HEK293T (cell line): ENCODE results near the gene SLC22A12.

ENCODE experiments used
- ARNT ChIP-seq: fragments of 450-650 bp; IDR thresholded peaks from 2 replicates; pipeline ENCODE4 v1.6.1; 2017; ENCODE audit warnings: mild to moderate bottlenecking
- BHLHE40 ChIP-seq: fragments of 450-650 bp; IDR thresholded peaks from 2 replicates; pipeline ENCODE4 v1.6.1; 2016; ENCODE audit warnings: mild to moderate bottlenecking, moderate library complexity, borderline replicate concordance
- FOXA1 ChIP-seq: fragments of 450-650 bp; IDR thresholded peaks from 2 replicates; pipeline ENCODE4 v1.6.1; 2016; ENCODE audit warnings: mild to moderate bottlenecking
- FOXK2 ChIP-seq: fragments of 450-650 bp; IDR thresholded peaks from 2 replicates; pipeline ENCODE4 v1.6.1; 2016; ENCODE audit warnings: mild to moderate bottlenecking
- L3MBTL2 ChIP-seq: fragments of 450-650 bp; conservative IDR thresholded peaks from 2 replicates; pipeline ENCODE4 v1.6.1; 2016; ENCODE audit warnings: mild to moderate bottlenecking
- NFRKB ChIP-seq: fragments of 450-650 bp; IDR thresholded peaks from 2 replicates; pipeline ENCODE4 v1.6.1; 2016; ENCODE audit warnings: mild to moderate bottlenecking, moderate library complexity
- SP1 ChIP-seq: fragments of 450-650 bp; IDR thresholded peaks from 2 replicates; pipeline ENCODE4 v1.6.1; 2017
- SUZ12 ChIP-seq: fragments of 450-650 bp; IDR thresholded peaks from 2 replicates; pipeline ENCODE4 v1.6.1; 2016; ENCODE audit warnings: mild to moderate bottlenecking

DNA sequence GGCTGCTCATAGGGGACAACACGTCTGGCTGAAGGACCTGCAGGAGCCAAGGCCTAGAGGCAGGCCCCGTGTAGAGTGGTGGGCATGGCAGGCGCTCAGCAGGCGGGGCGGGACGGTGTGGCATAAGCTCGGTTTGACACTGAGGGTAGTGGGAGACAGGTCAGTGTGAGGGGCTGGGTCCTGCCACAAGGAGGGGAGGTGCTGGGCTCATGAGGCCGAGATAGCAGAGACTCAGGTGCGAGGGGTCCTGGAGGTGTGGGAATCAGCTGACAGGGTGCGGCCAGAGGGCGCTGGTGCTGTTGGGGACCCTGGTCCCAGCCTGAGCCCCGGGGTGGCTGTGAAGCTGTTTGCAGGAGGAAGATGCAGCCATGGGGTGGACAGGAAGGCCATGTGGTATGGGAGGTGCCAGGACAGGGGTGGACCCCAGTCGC is 6.7 kb downstream of the SLC22A12 start:
- TF ChIP-seq FOXA1 (no peak), ARNT (no peak), BHLHE40 (no peak), L3MBTL2 (no peak), NFRKB (no peak), FOXK2 (no peak), SP1 (no peak), SUZ12 (no peak)
